ENCODE measurements around the gene ADAM23.

The ADAM23 gene

DNA sequence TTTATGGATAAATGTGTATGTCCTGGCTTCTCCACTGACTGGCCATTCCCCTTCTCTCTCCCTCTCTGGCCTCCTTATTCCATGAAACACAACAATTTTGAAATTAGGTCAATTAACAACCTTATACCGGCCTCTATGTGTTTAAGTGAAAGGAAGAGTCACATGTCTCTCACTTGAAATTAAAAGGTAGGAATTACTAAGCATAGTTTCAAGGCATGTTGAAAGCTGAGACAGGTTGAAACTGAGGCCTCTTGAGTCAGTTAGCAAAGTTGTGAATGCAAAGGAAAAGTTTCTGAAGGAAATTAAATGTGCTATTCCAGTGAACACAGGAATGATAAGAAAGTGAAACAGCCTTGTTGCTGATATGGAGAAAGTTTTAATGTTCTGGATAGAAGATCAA, 69.7 kb downstream of the ADAM23 start:
- no peak for DNase-seq

DNA sequence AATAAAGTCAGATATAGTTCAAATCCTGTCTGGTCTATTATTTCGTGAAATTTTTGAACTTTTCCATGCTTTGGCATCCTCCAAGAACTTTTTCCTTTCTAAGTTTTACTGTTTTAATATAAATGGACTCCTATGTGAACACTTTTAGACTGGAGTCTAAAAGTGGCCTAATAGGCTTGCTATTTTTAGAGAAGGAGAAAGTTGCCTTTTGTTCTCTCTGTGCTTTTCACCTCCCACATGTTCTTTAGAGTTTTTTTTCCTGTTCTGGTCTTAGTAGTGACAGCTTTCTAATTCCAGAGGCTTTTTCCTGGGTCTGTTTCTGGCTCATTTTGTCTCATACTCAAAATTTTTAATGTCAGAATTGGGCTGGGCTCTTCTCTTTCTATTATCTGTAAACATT, 72.2 kb downstream of the ADAM23 start:
- no peak for DNase-seq

DNA sequence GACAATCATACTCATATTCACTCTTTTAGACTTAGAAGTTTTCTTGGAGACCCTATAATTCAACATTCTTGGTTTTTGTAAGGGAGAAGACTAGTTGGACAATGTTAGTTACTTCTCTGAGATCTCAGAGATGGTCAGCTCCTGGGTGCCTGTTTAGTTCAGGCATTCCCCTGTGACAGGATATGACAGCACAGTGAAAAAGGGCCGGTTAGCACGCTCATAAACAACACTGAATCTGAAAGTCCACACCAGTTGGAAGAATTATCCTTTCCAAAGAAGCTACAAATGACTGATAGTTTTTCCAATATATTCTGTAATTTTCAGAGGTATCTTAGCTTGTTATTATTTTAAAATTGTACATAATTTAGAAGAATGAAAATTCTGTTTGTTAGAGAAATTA, 75.7 kb downstream of the ADAM23 start:
- DNase-seq = no peak

DNA sequence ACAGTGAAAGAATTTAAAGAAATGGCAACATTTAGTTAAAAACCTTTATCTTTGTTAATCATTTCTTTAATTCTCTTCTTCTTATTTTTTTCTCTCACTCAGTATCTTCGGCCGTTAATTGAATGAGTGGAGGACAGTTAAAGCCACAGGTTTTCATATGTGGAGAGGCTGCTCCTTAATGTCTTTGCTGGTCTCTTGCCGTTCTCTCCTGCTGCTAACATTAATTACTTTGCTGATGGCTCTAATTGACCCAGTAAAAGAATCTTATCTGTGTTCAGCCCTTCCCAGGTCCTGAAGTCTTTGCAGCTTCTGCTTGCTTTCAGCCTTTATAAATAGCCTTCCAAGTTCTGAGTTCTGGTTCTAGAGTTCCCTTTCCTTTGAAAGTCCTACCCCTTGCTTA, 77.1 kb downstream of the ADAM23 start:
- DNase-seq = no peak

DNA sequence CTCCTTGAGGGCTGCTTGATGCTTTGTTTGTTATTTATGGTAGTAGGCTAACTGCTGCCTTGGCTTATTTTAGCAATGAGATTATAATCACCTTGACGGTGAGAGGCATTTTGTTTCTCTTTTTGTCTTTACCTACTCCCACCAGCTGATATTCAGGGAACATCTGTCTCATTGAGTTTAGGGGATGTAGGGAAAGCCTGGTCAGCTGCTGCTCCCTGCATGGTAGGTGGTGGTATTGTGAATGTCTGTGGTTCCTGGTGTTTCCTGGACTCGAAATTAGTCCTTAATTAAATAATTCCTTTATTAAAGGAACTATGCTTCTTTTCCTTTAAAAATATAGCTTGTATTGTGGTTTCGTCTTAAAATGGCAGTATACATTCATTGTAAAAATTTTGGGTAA, 77.8 kb downstream of the ADAM23 start:
- DNase-seq = no peak

DNA sequence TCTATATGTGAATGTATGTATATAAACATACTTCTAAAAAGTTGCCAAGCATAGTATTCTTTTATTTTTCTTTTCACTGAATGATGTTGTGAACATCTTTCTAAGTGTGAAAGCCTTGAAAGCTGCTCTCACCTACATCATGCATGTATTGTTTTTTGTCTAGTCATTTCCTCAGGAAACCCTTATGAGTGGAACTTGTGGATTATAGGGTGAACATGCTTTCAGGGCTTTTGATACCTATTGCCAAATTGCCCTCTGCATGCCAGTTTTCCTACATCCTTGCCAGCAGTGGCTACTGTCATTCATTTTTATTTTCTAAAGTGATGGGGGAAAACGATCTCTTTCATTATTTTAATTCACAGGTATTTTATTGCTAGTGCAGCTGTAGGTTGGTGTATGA, 78.3 kb downstream of the ADAM23 start:
- DNase-seq = no peak

DNA sequence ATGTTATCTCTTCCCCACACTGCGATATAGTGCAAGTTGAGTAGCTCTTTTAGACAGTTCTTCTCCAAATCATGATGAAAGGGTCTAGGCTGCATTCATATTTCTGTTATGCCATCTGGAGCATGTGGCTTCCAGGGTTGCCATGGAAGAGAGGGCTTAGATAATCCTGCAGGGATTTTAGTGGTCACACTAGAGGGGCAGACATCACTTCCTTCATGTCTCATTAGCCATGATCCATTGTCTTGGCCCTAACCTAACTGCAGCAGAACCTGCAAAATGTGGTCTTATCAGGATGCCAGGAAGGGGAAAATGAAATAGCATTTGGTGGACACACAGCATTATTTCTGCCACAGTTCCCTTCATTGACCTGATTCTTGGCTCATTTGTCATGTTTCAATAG, 83.1 kb downstream of the ADAM23 start:
- DNase-seq = no peak

DNA sequence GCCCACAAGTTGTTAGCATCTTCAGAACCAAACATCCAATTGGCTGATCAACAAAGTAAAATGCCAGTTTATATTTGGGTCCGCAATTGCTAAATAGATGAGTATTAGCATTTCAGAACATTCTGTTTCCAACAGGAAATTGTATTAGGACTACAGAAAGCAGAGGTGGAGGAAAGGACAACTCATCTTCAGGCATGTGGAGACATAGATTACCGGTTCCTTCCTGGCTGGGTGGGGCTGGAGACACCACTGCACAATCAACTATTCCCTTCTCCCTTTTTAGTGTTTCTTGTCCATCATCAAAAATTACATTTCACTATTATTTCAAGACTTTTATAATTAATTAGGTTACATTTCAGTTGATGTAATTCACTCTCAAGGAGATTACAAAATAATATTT, 83.8 kb downstream of the ADAM23 start:
- DNase-seq = no peak

DNA sequence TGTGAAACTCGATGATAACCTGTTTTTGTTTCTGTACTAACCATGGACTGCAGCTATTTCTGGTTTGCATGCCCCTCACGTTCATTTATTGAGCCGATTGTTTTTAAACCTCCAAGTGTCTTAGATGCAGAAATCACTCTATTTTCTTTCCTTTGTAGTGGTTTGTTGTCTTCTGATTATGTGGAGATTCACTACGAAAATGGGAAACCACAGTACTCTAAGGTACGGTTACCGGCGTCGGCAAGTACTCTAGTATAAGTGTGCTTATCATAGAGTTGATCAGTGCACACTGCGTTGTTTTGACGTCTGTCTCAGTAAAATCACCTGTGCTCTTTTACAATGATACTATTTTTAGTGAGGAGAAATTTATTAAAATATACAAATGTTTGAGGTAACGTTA, 87.4 kb downstream of the ADAM23 start:
- DNase-seq = no peak

DNA sequence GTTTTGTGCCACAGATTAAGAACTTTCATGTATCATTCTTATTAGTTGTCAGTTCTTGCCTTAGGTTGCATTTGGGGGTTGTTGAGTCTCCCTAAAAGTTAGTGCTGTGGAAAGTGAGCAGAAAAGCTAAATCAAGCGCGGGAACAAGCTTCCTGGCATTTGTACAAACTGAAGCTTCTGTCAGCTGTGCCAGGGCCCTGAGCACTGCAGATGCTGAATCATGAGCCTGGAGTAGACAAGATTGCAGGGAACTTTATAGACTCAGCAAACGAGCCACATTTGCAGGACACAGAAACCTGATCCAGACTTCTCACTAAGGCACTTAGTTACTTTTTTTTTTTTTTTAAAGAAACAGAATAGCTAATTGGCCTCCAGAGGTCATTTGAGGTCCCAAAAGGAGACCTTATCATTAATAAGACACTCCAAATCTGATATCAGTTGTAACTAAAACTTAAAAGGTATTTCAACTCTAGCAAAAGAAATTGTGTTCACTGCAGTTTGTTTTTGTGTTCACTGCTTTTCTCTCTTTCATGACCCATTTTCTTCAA, 88.7 kb downstream of the ADAM23 start:
- peak; percentile 4 for DNase-seq

DNA sequence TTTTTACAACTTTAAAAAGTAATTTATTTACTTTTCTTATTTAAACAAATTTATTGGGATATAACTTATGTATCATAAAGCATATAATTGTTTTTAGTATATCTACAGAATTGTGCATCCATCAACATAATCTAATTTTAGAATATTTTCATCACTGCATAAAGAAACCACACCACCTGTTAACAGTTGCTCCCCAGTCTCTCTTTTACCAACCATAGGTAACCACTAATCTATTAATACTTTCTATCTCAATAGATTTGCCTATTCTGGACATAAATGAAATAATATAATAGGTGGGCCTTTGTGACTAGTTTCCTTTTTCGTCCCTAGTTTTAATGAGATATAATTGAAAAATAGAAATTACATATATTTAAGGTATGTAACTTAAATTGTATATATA, 90.6 kb downstream of the ADAM23 start:
- DNase-seq = no peak

DNA sequence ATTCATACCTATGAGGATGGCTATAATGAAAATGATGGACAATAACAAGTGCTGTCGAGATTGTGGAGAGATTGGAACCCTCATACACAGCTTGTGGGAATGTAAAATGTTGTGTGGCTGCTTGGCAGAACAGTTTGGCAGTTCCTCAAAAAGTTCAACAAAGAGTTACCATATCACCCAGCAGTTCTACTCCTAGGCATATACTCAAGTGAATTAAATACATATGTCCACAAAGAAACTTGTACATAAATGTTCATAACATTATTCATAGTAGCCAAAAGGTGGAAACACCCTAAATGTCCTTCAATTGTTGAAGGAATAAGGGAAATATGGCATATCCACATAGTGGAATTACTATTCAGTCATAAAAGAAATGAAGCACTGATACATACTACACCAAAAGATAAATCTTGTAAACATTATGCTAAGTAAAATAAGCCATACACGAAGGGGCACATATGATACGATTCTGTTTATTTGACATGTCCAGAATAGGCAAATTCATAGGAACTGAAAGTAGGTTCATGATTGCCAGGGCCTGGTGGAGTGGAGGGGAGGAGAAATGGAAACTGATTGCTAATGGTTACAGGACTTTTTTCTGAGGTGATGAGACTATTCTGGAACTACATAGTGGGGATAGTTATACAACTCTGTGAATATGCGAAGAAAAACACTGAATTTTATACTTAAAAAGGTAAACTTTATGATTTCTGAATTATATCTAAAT, 92.1 kb downstream of the ADAM23 start:
- no peak for DNase-seq

DNA sequence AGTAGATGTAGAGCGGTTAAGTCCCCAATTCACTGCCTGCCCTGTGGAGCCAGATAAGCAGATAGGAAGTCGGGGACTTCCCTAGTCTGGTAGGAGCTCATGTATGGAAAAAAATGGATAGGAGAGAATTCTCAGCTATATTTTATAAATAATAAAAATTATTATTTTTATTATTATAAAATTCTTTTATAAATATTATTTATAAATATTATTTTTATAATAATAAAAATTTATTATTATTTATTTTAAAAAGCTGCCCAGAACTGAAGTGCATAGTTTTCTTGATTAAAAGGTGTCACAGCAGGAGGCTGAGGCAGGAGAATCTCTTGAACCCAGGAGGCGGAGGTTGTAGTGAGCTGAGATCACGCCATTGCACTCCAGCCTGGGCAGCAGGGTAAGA, 97.4 kb downstream of the ADAM23 start:
- DNase-seq = no peak

DNA sequence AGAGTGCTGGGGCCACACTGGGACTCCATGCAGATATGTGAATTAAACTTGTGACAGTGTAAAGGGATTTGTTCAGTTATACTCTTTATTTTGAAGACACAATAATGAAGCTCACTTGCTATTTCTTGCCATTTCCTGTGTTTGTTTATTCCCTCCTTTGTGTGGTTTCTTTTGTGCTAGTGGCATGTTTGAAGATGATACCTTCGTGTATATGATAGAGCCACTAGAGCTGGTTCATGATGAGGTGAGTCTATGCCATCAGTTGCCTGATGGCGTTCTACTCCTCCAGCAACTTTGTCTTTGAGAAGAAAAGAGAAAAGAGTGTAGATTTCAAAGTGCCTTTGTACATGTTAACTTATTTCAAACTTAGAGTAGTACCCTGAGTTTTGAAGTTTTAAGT, 99.7 kb downstream of the ADAM23 start:
- no peak for DNase-seq

DNA sequence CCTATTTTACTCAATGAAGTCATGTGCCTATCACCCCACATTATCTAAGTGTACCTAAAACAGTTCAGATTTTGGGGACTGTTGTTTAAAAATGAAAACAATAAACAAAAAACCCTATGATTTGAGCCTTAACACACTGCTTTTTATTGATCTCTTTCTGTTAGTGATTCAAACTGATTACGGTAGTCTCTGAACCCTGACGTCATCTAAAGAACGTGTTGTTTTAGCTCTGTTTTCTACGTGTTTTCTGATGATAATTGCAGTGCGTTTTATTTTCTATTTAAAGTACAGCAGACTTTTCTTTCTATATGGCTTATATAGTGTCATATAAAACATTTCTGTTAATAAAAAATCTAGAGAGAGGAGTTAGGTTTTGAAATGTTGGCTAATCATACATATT, 105.1 kb downstream of the ADAM23 start:
- no peak for DNase-seq

DNA sequence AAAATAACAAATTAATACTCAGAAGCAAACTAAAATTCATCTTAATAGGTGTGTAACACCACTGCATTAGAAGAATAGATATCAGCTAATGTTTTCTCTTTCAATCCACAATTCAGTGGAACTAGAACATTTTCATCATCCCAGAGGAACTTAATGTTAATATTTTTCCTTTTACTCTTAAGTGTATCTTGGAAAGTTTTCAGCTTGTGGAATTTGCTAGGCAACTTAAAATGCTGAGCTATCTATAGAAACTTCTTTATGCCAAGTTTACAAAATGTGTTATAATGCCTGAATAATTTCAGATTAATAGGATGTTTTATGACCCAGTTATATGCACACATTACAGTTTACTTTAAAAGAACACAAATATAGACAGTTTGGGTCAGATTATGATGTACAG, 112.4 kb downstream of the ADAM23 start:
- peak; percentile 13 for DNase-seq

DNA sequence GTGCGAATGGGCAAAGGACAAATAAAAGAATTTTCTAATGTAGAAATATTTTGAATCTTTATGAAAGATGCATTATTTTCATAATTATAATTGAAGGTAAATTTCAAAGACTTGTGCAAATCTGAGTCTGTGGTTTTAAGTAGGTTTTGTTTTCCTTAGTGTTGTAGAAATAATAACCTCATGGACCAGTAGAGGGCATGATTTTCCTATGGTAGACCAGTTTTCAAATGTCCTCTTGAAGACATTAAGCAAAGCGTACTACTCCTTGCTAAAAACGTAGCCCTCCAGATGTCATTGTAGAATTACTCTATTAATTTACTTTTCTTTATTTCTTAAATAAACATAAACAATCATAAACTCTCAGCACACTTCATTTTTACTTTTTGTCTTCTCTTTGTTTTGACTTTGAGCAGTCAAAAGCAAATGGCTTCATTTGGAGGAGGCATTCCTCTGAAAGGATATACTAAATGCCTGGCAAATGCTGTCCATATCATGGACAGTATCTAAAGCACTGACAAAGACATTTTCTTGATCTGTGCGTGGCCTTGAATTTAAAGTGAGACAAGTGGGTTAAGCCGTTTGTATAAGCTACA, 113.1 kb downstream of the ADAM23 start:
- DNase-seq = peak; percentile 35

DNA sequence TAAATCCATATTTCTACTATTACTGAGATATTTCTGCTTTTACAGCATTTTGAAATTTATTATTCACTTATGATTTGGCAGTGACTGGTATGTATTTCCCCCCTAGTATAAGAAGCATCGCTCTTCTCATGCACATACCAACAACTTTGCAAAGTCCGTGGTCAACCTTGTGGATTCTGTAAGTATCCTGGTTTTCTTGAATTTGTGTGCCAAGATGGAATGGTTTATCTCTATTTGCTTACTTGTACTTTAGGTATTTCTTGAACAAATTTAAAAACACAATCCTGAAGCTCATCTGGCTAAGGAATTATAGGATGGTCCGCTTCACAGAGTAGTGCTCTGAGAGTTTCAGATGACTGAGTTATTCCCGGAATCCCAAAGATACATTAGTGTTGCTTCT, 114.0 kb downstream of the ADAM23 start:
- DNase-seq = peak; percentile 46

DNA sequence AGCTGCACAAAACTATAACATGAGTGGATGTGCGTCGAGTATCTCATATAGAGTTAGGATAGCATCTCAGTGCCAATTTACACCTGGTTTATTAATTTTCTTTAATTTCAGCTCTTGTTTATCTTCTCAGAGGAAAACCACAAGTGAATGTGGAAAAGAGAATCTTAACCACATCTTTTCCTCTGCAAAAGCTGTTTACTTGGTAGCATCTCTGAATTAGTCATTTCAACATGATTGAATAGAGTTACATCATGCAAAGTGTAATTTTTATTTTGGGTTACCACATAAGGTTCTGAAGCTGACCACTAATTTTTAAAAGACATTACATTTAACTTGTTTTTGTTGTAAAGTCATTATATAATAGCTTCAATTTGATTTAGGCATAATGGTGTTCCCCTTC, 115.2 kb downstream of the ADAM23 start:
- DNase-seq = peak; percentile 18

DNA sequence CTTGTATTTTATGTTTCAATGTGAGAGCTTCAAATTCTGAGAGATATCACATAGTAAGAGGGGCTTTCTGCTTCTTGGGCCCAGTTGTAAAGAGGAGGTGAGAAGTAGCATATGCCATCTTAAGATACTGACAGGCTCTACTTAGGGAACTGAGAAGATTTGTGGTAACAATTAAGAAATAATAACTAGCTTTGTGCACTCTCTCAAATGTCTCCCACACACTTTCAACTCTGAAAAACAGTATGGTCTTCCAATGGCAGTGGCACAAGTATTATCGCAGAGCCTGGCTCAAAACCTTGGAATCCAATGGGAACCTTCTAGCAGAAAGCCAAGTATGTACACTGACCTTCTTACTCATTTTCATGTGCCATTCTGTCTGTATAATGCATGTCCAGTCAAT, 118.6 kb downstream of the ADAM23 start:
- no peak for DNase-seq

DNA sequence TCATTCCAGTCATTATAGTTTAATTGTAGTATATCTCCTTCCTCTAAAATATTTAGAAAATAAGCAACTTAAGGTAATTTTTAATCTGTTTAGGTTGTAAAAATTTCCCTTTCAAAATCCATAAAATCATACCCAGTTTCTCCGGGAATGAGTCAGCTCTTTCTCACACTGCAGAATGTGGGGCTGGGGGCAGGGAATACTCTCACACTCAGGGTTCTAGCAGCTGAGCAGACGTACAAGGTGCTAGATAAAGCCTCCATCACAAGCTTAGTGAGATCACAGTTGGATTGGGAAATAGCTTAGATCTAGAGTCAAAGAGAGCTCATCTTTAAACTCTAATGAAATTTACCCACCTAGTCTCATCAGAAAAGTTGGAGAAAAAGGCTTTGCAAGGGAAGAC, 119.0 kb downstream of the ADAM23 start:
- DNase-seq = peak; percentile 31

DNA sequence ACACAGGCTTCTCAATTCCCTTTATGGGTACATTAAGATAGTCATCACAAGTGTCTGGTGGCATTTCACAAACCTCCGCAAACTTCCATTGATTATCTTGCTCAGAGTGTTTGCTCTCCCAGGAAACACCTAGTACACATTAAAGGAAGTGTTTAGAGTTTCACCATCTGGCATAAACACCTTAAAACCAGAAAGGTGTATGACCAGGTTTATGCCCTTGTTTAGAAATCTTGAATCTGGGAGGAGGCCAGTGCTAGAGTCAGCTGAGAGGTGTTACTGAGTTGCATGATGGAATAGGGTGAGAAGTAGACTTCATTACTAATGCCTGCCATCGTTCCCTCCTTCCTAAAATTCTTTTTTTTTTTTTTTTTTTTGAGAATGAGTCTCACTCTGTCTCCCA, 120.0 kb downstream of the ADAM23 start:
- DNase-seq = no peak

DNA sequence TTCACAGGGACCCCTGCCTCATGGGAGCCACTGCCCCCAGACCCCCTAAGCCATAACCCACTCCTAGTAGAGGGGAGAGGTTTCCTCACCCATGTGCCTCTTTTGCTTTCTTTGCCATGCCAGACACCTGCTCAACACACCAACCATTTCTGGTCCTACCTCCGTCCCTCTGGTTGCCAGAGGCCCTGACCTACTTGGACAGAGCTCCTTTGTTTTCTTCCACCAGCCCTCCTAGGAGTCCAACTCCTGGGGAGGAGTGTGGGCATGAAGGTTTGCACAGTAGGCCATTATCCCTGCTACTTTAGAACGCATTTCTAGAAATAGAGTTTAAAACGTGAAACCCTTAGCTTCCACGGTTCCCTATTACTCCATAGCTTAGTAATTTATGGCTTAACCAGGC, 122.3 kb downstream of the ADAM23 start:
- DNase-seq = no peak

DNA sequence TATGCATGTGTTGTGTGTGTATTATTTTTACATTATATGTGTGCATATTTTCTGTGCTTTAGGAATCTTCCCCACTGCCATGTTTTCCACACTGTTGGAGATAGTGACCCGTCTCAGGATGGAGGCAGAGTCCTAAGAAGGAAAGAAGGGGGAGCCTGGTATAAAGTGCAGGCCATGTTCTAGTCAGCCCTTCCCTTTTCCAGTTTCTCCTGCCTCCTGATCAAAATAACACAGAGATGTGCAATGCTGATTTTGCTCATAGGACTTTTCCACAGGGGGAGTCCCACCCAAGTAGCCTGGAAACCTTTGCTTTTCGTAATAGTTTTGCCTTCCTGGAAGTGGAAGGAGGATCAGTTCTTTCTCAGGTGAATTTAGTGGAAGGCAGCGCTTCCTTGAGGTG, 126.1 kb downstream of the ADAM23 start:
- DNase-seq = no peak

DNA sequence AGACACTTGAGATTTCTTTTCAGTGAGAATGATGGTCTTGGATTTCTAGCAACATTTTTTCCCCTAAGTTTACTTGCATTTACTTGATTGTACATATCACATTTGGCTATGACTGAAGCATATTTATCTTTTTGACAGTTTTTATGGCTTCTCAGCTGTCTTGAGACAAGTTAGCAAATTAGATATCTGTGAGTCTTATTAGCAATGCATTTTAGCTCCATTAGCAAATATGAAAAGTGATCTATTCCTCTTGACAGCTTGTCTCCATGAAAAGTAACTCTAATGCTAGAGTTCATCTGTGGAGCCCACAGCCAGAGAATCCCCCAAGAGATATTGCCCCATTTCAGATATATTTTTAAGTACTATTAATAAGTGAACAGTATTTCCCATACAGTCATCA, 126.9 kb downstream of the ADAM23 start:
- DNase-seq = no peak

Measured in fibroblast of skin of abdomen (primary cell).